Measurements from ENCODE around the gene CAPRIN1.
"Not testable (repeated sequence)": the region's sequence is repeated elsewhere in the genome, so short reads cannot be mapped to it uniquely, and the experiment has no call there.

Gene CAPRIN1

GRCh38 chr11:34086554-34087283 lies 35.2 kb downstream of the CAPRIN1 start:
- DNase-seq (ENCODE audit: low spot score) = no peak

DNA sequence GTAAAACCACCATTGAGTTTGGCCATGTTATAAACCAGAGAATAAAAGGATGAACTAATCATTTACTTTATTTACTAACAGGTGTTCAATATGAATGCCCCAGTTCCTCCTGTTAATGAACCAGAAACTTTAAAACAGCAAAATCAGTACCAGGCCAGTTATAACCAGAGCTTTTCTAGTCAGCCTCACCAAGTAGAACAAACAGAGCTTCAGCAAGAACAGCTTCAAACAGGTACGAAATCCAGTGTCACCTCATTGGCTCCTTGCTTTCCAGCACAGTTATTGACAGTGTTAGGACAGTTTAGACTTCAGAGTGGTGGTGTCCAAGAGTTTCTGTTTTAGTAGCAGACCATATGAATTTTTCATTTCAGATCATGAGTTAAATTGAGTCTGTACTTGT lies 40.3 kb downstream of the CAPRIN1 start:
- DNase-seq (ENCODE audit: low spot score) = no peak

DNA sequence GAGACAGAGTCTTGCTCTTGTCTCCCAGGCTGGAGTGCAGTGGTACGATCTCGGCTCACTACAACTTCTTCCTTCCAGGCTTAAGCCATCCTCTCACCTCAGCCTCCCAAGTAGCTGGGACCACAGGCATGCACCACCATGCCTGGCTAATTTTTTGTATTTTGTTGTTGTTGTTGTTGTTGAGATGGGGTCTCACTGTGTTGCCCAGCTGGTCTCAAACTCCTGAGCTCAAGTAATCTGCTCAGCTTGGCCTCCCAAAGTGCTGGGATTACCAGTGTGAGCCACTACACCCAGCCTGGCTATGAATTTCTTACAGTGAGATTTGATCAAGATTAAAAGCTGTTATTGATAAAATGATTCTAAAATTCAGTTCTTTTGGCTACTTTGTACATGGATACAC lies 43.4 kb downstream of the CAPRIN1 start:
- DNase-seq (ENCODE audit: low spot score) = not testable (repeated sequence)

DNA sequence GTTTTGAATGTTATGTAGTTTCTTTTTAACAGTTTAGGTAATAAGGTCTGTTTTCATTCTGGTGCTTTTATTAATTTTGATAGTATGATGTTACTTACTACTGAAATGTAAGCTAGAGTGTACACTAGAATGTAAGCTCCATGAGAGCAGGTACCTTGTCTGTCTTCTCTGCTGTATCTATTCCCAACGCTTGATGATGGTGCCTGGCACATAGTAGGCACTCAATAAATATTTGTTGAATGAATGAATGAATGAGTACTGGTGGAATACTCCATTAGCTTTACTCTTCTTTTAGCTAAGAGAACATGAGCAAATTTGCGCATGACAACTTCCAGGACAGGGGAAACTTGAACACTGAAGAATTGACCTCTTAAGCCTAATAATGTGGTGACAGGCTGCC lies 47.3 kb downstream of the CAPRIN1 start:
- no peak for DNase-seq (ENCODE audit: low spot score)

GRCh38 chr11:34104680-34105078 lies 53.1 kb downstream of the CAPRIN1 start:
- no peak for DNase-seq (ENCODE audit: low spot score)

GRCh38 chr11:34105079-34105956 lies 53.8 kb downstream of the CAPRIN1 start, which contains the start of gene NAT10:
Gene NAT10 (plus strand): TSS chr11:34105629. CDS start chr11:34108226, 2,597 bp downstream.
- DNase-seq (ENCODE audit: low spot score) = peak; percentile 99

DNA sequence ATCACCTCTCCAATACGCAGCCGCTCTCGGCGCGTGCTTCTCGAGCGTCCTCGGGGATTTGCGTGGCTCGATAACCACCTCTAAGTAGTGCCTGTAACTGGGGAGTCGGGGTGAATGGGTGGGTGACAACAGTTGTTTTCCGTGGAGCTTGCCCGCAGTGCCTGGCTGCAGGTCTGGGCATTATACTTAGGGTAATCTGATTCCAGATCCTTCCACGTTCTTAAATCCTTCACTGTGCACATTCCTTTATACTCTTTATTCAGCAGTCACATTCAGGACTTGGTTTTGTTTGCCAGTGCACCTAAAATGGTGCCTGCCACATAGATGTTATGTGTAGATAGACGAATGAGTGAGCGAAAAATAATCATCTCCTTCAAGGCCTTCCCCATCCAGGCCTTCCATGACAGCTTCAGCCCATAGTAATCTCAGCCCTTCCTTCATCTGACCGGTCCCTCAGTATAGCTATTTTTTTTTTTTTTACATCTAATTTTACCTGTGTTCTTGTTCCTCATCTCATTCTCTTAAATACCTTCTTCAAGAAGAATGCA lies 54.5 kb downstream of the CAPRIN1 start:
- peak; percentile 56 for DNase-seq (ENCODE audit: low spot score)

- DNase-seq (ENCODE audit: low spot score) = no peak
These were observed 60.3 kb downstream of the CAPRIN1 start for GRCh38 chr11:34111722-34112270.

- DNase-seq (ENCODE audit: low spot score) = no peak
These were observed 62.5 kb downstream of the CAPRIN1 start for GRCh38 chr11:34114014-34114413.

DNA sequence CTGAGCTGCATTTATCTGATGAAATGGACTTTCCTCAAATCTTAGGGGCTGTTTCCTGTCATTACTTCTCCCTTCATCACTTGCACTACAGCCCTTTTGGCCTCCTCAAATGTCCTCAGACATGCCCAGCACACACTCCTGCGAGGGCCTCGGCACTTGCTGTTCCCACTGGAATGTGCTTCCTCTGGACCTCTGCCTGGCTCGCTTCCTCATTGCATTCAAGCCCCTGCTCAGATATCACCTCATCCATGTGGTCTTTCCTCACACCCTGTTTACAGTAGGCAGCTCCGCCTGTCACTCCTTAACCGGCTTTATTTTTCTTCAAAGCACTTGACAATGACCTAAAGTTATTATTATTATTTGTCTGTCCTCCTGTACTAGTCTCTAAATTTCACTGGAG lies 62.9 kb downstream of the CAPRIN1 start:
- DNase-seq (ENCODE audit: low spot score) = no peak

- no peak for DNase-seq (ENCODE audit: low spot score)
These were observed 69.1 kb downstream of the CAPRIN1 start for GRCh38 chr11:34120651-34121050.

DNA sequence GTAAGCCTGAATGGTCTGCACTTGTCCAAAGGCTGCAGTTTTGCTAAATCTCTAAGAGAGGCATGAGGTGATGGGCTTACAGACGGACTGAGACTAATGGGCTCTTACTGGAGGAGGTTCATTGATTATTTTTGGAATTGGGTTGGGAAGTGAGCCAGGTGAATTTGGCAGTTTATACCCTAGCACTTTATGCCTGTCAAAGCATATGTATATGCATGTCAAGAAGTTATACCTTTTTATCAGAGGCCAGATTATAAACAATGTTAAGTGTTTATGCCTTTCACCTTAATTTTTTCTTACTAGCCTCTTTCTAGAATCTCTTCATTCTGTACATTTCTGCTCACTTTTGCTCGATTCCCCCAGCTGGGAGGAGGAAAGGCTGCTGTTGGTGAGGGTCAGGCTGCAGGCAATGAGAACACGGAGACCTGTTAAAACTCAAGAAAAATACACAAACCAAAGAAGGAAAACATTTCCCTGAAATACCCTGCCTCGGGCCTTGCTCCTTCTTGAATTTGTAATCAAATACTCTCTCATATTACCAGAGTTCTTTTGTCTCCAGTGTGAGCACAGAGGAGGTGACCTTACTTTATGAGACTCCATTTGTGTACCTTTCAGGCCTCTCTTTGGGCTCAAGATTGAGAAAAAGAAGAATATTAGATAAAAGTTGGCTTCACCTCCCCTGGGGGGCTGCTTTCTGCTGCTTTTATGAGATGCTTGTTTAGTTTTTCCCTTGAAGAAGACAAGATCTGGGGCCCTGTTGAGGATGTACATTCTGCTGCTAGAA lies 73.5 kb downstream of the CAPRIN1 start:
- DNase-seq (ENCODE audit: low spot score) = no peak

DNA sequence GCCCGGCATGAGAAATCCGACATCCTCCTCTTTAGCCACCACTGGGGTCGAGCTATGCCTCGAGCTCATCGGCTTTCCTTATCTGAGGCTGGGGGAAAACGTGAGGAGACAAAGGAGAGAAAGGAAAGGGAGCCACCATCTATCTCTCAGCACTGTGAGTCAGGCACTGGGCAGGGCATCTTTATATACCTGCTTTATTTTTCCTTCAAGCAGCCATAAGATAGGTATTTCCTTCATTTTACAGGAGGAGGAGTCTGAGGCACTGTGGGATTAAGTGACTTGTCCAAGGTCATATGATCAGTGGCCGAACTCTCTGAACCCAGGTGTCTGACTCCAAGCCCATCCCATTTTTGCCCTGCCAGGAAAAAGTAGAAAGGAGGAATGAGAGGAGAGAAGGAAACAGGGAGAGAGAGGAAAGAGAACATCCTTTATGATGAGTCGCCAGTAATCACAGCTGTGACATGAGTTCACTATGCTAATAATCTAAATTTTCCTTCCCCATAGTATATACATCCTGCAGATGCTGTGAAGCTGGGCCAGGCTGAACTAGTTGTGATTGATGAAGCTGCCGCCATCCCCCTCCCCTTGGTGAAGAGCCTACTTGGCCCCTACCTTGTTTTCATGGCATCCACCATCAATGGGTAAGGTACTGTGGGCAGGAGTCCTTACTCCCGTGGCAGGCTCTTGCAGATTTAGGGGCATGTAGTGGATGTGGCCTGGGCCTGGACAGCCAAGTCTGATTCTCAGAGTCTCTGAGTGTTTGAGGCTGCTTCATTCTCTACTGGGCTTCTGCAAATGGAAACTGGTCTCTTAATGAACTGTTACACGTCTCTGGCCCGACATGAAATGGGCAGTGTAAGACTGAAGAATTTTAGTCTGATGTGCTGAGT lies 75.7 kb downstream of the CAPRIN1 start:
- no peak for DNase-seq (ENCODE audit: low spot score)

DNA sequence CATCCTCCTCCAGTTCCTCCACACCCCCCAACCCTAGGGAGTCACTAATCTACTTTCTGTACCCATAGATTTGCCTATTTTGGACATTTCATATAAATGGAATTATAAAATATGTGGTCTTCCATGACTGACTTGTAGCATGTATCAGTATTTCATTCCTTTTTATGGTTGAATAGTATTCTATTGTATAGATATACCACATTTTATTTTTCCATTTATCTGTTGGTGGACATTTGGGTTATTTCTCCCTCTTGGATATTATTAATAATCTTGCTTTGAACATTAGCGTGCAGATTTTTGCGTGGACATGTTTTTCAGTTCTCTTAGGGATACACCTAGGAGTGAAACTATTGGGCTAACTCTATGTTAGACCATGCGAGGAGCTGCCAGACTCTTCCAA lies 77.3 kb downstream of the CAPRIN1 start:
- DNase-seq (ENCODE audit: low spot score) = no peak

- no peak for DNase-seq (ENCODE audit: low spot score)
These were observed 80.9 kb downstream of the CAPRIN1 start for GRCh38 chr11:34132261-34132965.

DNA sequence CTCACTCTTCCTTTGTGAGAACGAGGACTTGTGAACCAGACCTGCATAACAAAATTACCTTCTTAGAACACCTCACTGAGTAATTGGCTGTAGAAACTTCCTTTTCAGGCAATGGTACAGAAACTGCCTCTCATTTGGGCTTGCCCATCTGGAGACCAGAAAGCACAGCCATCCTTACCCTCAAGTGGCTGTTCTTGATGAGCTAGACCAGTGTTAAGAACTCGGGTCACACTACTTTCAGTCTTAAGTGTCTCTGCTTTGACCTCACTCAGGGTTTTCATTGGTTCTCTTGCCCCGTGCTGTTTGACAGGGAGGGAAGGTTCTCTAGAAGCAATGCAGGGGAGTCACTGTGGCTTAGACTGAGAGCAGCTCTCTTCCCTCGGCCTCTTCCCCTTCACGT lies 83.2 kb downstream of the CAPRIN1 start:
- DNase-seq (ENCODE audit: low spot score) = no peak

GRCh38 chr11:34135439-34135838 lies 83.9 kb downstream of the CAPRIN1 start:
- no peak for DNase-seq (ENCODE audit: low spot score)

DNA sequence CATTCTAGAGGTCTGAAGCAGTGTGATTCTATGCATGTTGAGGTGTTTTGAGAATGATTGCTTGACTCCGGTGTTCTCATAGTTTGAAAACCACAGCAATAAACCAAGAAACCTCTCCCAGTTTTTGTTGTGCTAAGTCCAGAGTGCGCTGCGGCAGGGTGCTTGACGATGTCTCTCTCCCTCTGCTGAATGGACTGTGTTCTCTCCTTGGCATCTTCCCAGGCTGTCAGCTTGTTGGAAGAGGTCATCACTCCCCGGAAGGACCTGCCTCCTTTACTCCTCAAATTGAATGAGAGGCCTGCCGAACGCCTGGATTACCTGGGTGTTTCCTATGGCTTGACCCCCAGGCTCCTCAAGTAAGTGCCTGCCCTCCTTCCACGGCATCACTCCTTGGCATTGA lies 84.9 kb downstream of the CAPRIN1 start:
- no peak for DNase-seq (ENCODE audit: low spot score)

DNA sequence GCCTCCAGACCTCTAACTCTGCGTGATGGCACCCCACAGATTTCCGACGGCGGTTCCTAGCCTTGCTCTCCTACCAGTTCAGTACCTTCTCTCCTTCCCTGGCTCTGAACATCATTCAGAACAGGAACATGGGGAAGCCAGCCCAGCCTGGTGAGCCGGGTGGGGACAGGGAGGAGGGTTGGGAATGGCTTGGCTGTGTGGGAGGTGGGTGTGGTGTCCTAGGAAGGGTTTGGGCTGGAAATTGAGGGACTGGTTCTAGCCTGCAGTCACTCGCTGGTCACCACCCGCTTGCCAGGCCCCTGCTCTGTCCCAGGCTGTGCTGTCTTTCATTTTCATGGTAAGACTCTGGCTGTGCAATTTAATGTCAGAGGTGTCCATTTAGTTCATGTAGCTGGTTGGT lies 87.8 kb downstream of the CAPRIN1 start:
- DNase-seq (ENCODE audit: low spot score) = no peak

DNA sequence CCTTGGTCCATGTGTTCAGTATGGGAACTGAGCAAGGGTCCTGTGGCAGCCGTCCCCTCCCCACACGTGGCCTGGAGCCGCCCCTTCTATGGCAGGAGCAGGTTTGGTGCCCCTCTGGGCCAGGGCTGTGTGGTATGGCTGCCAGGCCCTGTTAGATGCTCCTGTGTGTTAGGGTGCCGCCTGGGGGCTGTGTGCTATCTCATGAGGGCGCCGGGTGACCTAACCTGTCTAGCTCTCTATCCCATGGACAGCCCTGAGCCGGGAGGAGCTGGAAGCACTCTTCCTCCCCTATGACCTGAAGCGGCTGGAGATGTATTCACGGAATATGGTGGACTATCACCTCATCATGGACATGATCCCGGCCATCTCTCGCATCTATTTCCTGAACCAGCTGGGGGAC lies 88.6 kb downstream of the CAPRIN1 start:
- no peak for DNase-seq (ENCODE audit: low spot score)

All from hematopoietic multipotent progenitor cell treated with erythropoietin and hydrocortisone succinate and interleukin-3 and kit ligand, for 17 days (in vitro differentiated cells).